IMR-90 (cell line): Measurements from ENCODE around the gene SDHAF3.

ENCODE experiments used
- BHLHE40 ChIP-seq: fragments of 150-350 bp; IDR thresholded peaks from 2 replicates; pipeline ENCODE4 v1.6.1; 2016; ENCODE audit warnings: mild to moderate bottlenecking, low read depth, low read length
- CEBPB ChIP-seq: IDR thresholded peaks from 2 replicates; pipeline ENCODE4 v1.6.1; 2012; ENCODE audit warnings: low read depth, low read length, improper control_type of control experiment
- CHD1 ChIP-seq: IDR thresholded peaks from 2 replicates; pipeline ENCODE4 v1.6.1; 2012; ENCODE audit warnings: low read depth, low read length, improper control_type of control experiment
- ELK1 ChIP-seq: fragments of 150-350 bp; IDR thresholded peaks from 2 replicates; pipeline ENCODE4 v1.6.1; 2016; ENCODE audit warnings: low read depth, mild to moderate bottlenecking, low read length, moderate library complexity, borderline replicate concordance
- MAFK ChIP-seq: IDR thresholded peaks from 2 replicates; pipeline ENCODE4 v1.6.1; 2012; ENCODE audit warnings: low read depth, low read length, improper control_type of control experiment
- MAZ ChIP-seq: IDR thresholded peaks from 2 replicates; pipeline ENCODE4 v1.6.1; 2012; ENCODE audit warnings: low read depth, mild to moderate bottlenecking, low read length, improper control_type of control experiment, moderate library complexity, borderline replicate concordance
- NFE2L2 ChIP-seq: fragments of 150-350 bp; IDR thresholded peaks from 2 replicates; pipeline ENCODE4 v1.6.1; 2016; ENCODE audit warnings: low read depth, mild to moderate bottlenecking, low read length
- POLR2A ChIP-seq: IDR thresholded peaks from 2 replicates; pipeline ENCODE4 v1.6.1; 2012; ENCODE audit warnings: mild to moderate bottlenecking, low read depth, low read length
- RAD21 ChIP-seq: IDR thresholded peaks from 2 replicates; pipeline ENCODE4 v1.6.1; 2012; ENCODE audit warnings: low read length, improper control_type of control experiment
- RCOR1 ChIP-seq: IDR thresholded peaks from 2 replicates; pipeline ENCODE4 v1.6.1; 2012; ENCODE audit warnings: mild to moderate bottlenecking, low read length, improper control_type of control experiment; ENCODE audit not compliant: insufficient replicate concordance
- RFX5 ChIP-seq: IDR thresholded peaks from 2 replicates; pipeline ENCODE4 v1.8.0; 2012; ENCODE audit warnings: low read depth, mild to moderate bottlenecking, low read length, moderate library complexity
- SMC3 ChIP-seq: fragments of 150-350 bp; IDR thresholded peaks from 2 replicates; pipeline ENCODE4 v1.6.1; 2016; ENCODE audit warnings: low read depth, mild to moderate bottlenecking, antibody characterized with exemption, low read length, moderate library complexity
- USF2 ChIP-seq: fragments of 150-350 bp; IDR thresholded peaks from 2 replicates; pipeline ENCODE4 v1.6.1; 2017; ENCODE audit warnings: mild to moderate bottlenecking, antibody characterized with exemption, low read length, low read depth
- TF ChIP-seq, protein P1 (sequence below): conservative IDR thresholded peaks from 2 replicates; pipeline ENCODE4 v1.5.1; 2012; ENCODE audit warnings: mild to moderate bottlenecking, low read depth, low read length, improper control_type of control experiment

GRCh38 chr7:97078023-97078969 lies 39.2 kb upstream of the SDHAF3 start:
- TF ChIP-seq POLR2A (no peak), MAZ (no peak), RAD21 (no peak), SMC3 (no peak), BHLHE40 (no peak), RFX5 (no peak), ELK1 (no peak), RCOR1 (no peak), CEBPB (no peak), NFE2L2 (no peak), USF2 (no peak), MAFK (no peak), CHD1 (no peak)
- TF ChIP-seq, protein P1, sequence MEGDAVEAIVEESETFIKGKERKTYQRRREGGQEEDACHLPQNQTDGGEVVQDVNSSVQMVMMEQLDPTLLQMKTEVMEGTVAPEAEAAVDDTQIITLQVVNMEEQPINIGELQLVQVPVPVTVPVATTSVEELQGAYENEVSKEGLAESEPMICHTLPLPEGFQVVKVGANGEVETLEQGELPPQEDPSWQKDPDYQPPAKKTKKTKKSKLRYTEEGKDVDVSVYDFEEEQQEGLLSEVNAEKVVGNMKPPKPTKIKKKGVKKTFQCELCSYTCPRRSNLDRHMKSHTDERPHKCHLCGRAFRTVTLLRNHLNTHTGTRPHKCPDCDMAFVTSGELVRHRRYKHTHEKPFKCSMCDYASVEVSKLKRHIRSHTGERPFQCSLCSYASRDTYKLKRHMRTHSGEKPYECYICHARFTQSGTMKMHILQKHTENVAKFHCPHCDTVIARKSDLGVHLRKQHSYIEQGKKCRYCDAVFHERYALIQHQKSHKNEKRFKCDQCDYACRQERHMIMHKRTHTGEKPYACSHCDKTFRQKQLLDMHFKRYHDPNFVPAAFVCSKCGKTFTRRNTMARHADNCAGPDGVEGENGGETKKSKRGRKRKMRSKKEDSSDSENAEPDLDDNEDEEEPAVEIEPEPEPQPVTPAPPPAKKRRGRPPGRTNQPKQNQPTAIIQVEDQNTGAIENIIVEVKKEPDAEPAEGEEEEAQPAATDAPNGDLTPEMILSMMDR: no peak
